ENCODE results near the gene EHBP1L1.

DNA sequence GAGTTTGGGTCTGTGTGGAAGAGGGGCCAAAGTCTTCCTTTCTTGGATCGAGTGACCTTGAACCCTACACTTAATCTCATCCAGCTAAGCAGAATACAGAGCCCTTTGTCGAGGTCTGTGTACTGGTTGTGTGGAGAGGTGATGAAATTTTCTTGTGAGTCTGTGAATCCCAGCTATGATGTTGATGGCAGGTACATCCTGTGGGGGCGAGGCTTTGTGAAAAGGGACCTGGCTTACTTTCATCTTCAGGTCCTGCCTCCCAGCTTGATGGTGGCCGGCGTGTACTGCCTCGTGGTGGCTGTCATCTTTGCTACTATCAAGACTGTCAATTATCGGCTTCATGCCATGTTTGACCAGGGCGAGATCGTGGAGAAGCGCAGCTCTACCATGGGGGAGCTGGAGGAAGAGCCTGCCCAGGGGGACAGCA lies 40.7 kb downstream of the EHBP1L1 start:
- TF ChIP-seq CTCF (tag by site-specific recombination; IDR thresholded peaks at IDR 0.05), result no peak
- TF ChIP-seq ZBTB8A (tag by site-specific recombination; IDR thresholded peaks at IDR 0.05), result no peak
- no peak for TF ChIP-seq ZNF768 (tag by site-specific recombination; IDR thresholded peaks at IDR 0.05)
